ENCODE data around the gene PHACTR2.
"Not testable (repeated sequence)": the region's sequence is repeated elsewhere in the genome, so short reads cannot be mapped to it uniquely, and the experiment has no call there.

DNA sequence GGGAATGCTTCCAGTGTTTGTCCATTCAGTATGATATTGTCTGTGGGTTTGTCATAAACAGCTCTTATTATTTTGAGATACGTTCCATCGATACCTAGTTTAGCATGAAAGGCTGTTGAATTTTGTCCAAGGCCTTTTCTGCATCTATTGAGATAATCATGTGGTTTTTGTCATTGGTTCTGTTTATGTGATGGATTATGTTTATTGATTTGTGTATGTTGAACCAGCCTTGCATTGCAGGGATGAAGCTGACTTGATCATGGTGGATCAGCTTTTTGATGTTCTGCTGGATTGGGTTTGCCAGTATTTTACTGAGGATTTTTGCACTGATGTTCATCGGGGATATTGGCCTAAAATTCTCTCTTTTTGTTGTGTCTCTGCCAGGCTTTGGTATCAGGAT is 120.7 kb downstream of the PHACTR2 start:
- TF ChIP-seq POLR2A (IDR thresholded peaks at IDR 0.05): not testable (repeated sequence)
- TF ChIP-seq, protein P1, sequence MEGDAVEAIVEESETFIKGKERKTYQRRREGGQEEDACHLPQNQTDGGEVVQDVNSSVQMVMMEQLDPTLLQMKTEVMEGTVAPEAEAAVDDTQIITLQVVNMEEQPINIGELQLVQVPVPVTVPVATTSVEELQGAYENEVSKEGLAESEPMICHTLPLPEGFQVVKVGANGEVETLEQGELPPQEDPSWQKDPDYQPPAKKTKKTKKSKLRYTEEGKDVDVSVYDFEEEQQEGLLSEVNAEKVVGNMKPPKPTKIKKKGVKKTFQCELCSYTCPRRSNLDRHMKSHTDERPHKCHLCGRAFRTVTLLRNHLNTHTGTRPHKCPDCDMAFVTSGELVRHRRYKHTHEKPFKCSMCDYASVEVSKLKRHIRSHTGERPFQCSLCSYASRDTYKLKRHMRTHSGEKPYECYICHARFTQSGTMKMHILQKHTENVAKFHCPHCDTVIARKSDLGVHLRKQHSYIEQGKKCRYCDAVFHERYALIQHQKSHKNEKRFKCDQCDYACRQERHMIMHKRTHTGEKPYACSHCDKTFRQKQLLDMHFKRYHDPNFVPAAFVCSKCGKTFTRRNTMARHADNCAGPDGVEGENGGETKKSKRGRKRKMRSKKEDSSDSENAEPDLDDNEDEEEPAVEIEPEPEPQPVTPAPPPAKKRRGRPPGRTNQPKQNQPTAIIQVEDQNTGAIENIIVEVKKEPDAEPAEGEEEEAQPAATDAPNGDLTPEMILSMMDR (IDR thresholded peaks at IDR 0.05): not testable (repeated sequence)

Measured in testis (tissue), 2 donors.